GM12878 (cell line): ENCODE measurements around the gene TBCD. TPM values are rescaled to one million over a fixed set of nuclear protein-coding genes. Genes with fewer than 3 reads are reported as not detected.
A peak's percentile ranks its signal among the peaks of the same experiment; 100 is the strongest.

Experiments used
- ATAC-seq: fragments of 200-7000 bp; cut with Tn5 transposase; 3 replicates; pipeline ENCODE4 v1.9.1; 2020; ENCODE audit warnings: mild to moderate bottlenecking, moderate library complexity
- BruUV-seq: library from RNA; stranded (reverse); fragments of 400-500 nt; replicated peaks from 2 replicates; lab custom pipeline; 2021; lab: Mats Ljungman, UMichigan
- CTCF ChIA-PET: fragments of 300-600 bp; sonication (Branson Sonifier 250); formaldehyde crosslinking; extraction: SDS; loops from one replicate; lab custom pipeline; 2021; ENCODE audit warnings: inconsistent platforms; lab: Yijun Ruan, JAX
- POLR2A ChIA-PET: fragments of 350-600 bp; formaldehyde crosslinking; extraction: SDS; loops from one replicate; lab custom pipeline; 2021; ENCODE audit warnings: inconsistent platforms; lab: Charles Lee
- RAD21 ChIA-PET: fragments of 300-600 bp; sonication (Branson Sonifier 250); formaldehyde crosslinking; loops from one replicate; lab custom pipeline; 2023; ENCODE audit warnings: antibody characterized with exemption; ENCODE audit not compliant: unreplicated experiment; lab: Charles Lee
- SMC1A ChIA-PET: fragments of 300-600 bp; sonication (Branson Sonifier 250); formaldehyde crosslinking; loops from one replicate; lab custom pipeline; 2023; ENCODE audit not compliant: unreplicated experiment, uncharacterized antibody; lab: Charles Lee
- DNase-seq: peaks from one replicate; pipeline ENCODE4 v3.0.0-alpha.2; 2011; ENCODE audit warnings: low read depth, low spot score
- FAIRE-seq: peaks from 3 replicates; lab custom pipeline; 2011; peaks lifted over from hg19 to GRCh38; lab: Jason Lieb, UNC
- H2AFZ ChIP-seq: 2 replicates; pipeline ENCODE4 v1.6.0; 2011; ENCODE audit warnings: low read depth, low read length, control low read depth; ENCODE audit not compliant: control insufficient read depth
- H3K27ac ChIP-seq: 2 replicates; pipeline ENCODE4 v1.5.1; 2011; ENCODE audit warnings: control low read depth; ENCODE audit not compliant: control insufficient read depth, insufficient read depth
- H3K27me3 ChIP-seq, 2 experiments: replicated peaks in 1 of 2; 2 replicates each; pipeline versions ENCODE4 v1.6.0 to v1.6.1; 2011; ENCODE audit warnings: low read length in 1 of 2; ENCODE audit not compliant: control insufficient read depth in 2 of 2, insufficient read depth in 2 of 2
- H3K36me3 ChIP-seq, 2 experiments: 2 replicates each; pipeline ENCODE4 v1.5.1; 2011; ENCODE audit warnings: low read length in 1 of 2; ENCODE audit not compliant: control insufficient read depth in 2 of 2, insufficient read depth in 2 of 2
- H3K4me1 ChIP-seq: 2 replicates; pipeline ENCODE4 v1.6.1; 2011; ENCODE audit warnings: mild to moderate bottlenecking, low read length, moderate library complexity, mixed read lengths; ENCODE audit not compliant: control insufficient read depth, insufficient read depth
- H3K4me2 ChIP-seq: 2 replicates; pipeline ENCODE4 v1.6.0; 2011; ENCODE audit warnings: control low read depth; ENCODE audit not compliant: control insufficient read depth, insufficient read depth
- H3K4me3 ChIP-seq: fragments of 200-600 bp; sonication (generic); 2 replicates; pipeline ENCODE4 v1.5.1; 2016
- H3K79me2 ChIP-seq: 2 replicates; pipeline ENCODE4 v1.6.0; 2011; ENCODE audit warnings: low read length; ENCODE audit not compliant: control insufficient read depth, insufficient read depth
- H3K9ac ChIP-seq: 2 replicates; pipeline ENCODE4 v1.8.0; 2011; ENCODE audit warnings: low read length, control low read depth, mixed read lengths; ENCODE audit not compliant: control insufficient read depth, insufficient read depth
- H3K9me3 ChIP-seq: replicated peaks from 3 replicates; pipeline ENCODE4 v1.5.1; 2011; ENCODE audit warnings: mild to moderate bottlenecking, low read length; ENCODE audit not compliant: control insufficient read depth, insufficient read depth
- H4K20me1 ChIP-seq: 2 replicates; pipeline ENCODE4 v1.6.0; 2011; ENCODE audit not compliant: control insufficient read depth, insufficient read depth
- ATF2 ChIP-seq: IDR thresholded peaks from 2 replicates; pipeline ENCODE4 v1.6.1; 2012; ENCODE audit warnings: low read length, inconsistent platforms
- CEBPB ChIP-seq, 2 experiments: fragments of 150-350 bp in 1 of 2; IDR thresholded peaks; 2 replicates each; pipeline ENCODE4 v1.6.1; 2012 to 2014; ENCODE audit warnings: low read depth in 2 of 2, low read length in 2 of 2, borderline replicate concordance in 1 of 2, inconsistent platforms in 1 of 2
- E2F4 ChIP-seq: IDR thresholded peaks from 2 replicates; pipeline ENCODE4 v1.6.1; 2012; ENCODE audit warnings: low read depth, low read length, improper control_type of control experiment
- EGR1 ChIP-seq, 2 experiments: IDR thresholded peaks; 1 replicate in 1 of 2; 2 replicates in 1 of 2; pipeline ENCODE4 v1.6.1; 2011 to 2012; ENCODE audit warnings: low read depth in 2 of 2, low read length in 2 of 2, borderline replicate concordance in 1 of 2, mild to moderate bottlenecking in 1 of 2, moderate library complexity in 1 of 2
- FOXM1 ChIP-seq: IDR thresholded peaks from 2 replicates; pipeline ENCODE4 v1.6.1; 2012; ENCODE audit warnings: low read depth, mild to moderate bottlenecking, inconsistent platforms, low read length, moderate library complexity
- HDGF ChIP-seq: fragments of 450-650 bp; IDR thresholded peaks from 2 replicates; pipeline ENCODE4 v1.6.1; 2016; ENCODE audit warnings: antibody characterized with exemption
- JUNB ChIP-seq: IDR thresholded peaks from 2 replicates; pipeline ENCODE4 v1.6.1; 2016; ENCODE audit warnings: antibody characterized with exemption, mild to moderate bottlenecking
- KLF5 ChIP-seq: fragments of 450-650 bp; IDR thresholded peaks from 2 replicates; pipeline ENCODE4 v1.6.1; 2014; ENCODE audit warnings: mild to moderate bottlenecking; ENCODE audit not compliant: partially characterized antibody
- LARP7 ChIP-seq: fragments of 450-650 bp; IDR thresholded peaks from 2 replicates; pipeline ENCODE4 v1.6.1; 2017; ENCODE audit warnings: mild to moderate bottlenecking
- MTA2 ChIP-seq: fragments of 450-650 bp; IDR thresholded peaks from 2 replicates; pipeline ENCODE4 v1.6.1; 2016; ENCODE audit warnings: low read depth, mild to moderate bottlenecking, moderate library complexity
- MYB ChIP-seq: fragments of 150-350 bp; IDR thresholded peaks from 2 replicates; pipeline ENCODE4 v1.6.1; 2014; ENCODE audit warnings: mild to moderate bottlenecking, low read depth, low read length, borderline replicate concordance
- MYC ChIP-seq: IDR thresholded peaks from 2 replicates; pipeline ENCODE4 v1.6.1; 2011; ENCODE audit warnings: mild to moderate bottlenecking, low read length, moderate library complexity, inconsistent platforms; ENCODE audit not compliant: insufficient read depth, insufficient replicate concordance, insufficient read length, severe bottlenecking
- NBN ChIP-seq: fragments of 450-650 bp; IDR thresholded peaks from 2 replicates; pipeline ENCODE4 v1.6.1; 2016
- NFIC ChIP-seq: IDR thresholded peaks from 2 replicates; pipeline ENCODE4 v1.6.1; 2012; ENCODE audit warnings: low read depth, mild to moderate bottlenecking, inconsistent platforms, low read length, moderate library complexity
- NR2C2 ChIP-seq: IDR thresholded peaks from 2 replicates; pipeline ENCODE4 v1.6.1; 2011; ENCODE audit warnings: borderline replicate concordance, low read depth; ENCODE audit not compliant: control insufficient read depth, insufficient read length
- RAD51 ChIP-seq: fragments of 450-650 bp; IDR thresholded peaks from 2 replicates; pipeline ENCODE4 v1.6.1; 2016; ENCODE audit warnings: moderate library complexity, mild to moderate bottlenecking, inconsistent platforms
- RUNX3 ChIP-seq: IDR thresholded peaks from 2 replicates; pipeline ENCODE4 v1.6.1; 2012; ENCODE audit warnings: low read length, inconsistent platforms
- SMAD5 ChIP-seq: IDR thresholded peaks from 2 replicates; pipeline ENCODE4 v1.6.1; 2016; ENCODE audit warnings: antibody characterized with exemption, low read depth
- SMARCA5 ChIP-seq: fragments of 450-650 bp; IDR thresholded peaks from 2 replicates; pipeline ENCODE4 v1.6.1; 2017; ENCODE audit warnings: mild to moderate bottlenecking
- SPI1 ChIP-seq: IDR thresholded peaks from 2 replicates; pipeline ENCODE4 v1.6.1; 2011; ENCODE audit warnings: low read depth, mild to moderate bottlenecking, low read length, moderate library complexity, borderline replicate concordance; ENCODE audit not compliant: insufficient read depth
- TCF7 ChIP-seq: IDR thresholded peaks from 2 replicates; pipeline ENCODE4 v1.6.1; 2014; ENCODE audit warnings: antibody characterized with exemption, borderline replicate concordance
- USF1 ChIP-seq: IDR thresholded peaks from 2 replicates; pipeline ENCODE4 v1.6.1; 2011; ENCODE audit warnings: borderline replicate concordance, low read depth, mild to moderate bottlenecking, moderate library complexity, mixed read lengths, low read length; ENCODE audit not compliant: insufficient read depth; ENCODE audit errors: extremely low read length
- ZNF24 ChIP-seq: fragments of 450-650 bp; IDR thresholded peaks from 2 replicates; pipeline ENCODE4 v1.6.1; 2017; ENCODE audit warnings: antibody characterized with exemption, mild to moderate bottlenecking
- WGBS: methylation state at CpG from one replicate; pipeline ENCODE4 v1.1.6; 2016; ENCODE audit warnings: low lambda C conversion rate; ENCODE audit not compliant: insufficient replicate concordance, insufficient coverage; ENCODE audit errors: missing lambda C conversion rate; 5-methylcytosine and 5-hydroxymethylcytosine counted together
- in situ Hi-C: fragments of 300-500 bp; cut with MboI; formaldehyde crosslinking; loops from 9 replicates; pipeline ENCODE4 v1.14.3; 2018; ENCODE audit warnings: mixed read lengths
- intact Hi-C: fragments of 100-400 bp; cut with micrococcal nuclease; formaldehyde crosslinking; loops from one replicate; pipeline ENCODE4 v1.14.2; 2022; ENCODE audit not compliant: unreplicated experiment
- polyA plus RNA-seq, 11 experiments: library from polyadenylated mRNA; depleted of rRNA in 4 of 11; unstranded in 6 of 11; stranded (reverse) in 5 of 11; fragments of >200 nt; fragmentation: Nextera tagmentation in 4 of 11; fragmentation: Illumina TruSeq in 1 of 11; extraction: Ambion mirVana in 4 of 11; extraction: Trizol in 1 of 11; gene quantifications; 1 replicate in 1 of 11; 2 replicates in 10 of 11; pipeline versions ENCODE4 v1.2.1 to v1.2.3, GENCODE V29; 2011 to 2016; ENCODE audit warnings: inconsistent platforms in 2 of 11, missing spikeins in 2 of 11, low read depth in 1 of 11
- total RNA-seq, 4 experiments: library from RNA; depleted of rRNA in 3 of 4; stranded (reverse); fragments of >200 nt in 3 of 4; fragmentation: Illumina TruSeq in 1 of 4; extraction: Trizol in 1 of 4; gene quantifications; 2 replicates each; pipeline versions ENCODE4 v1.2.1 to v1.2.3, GENCODE V29; 2013 to 2021

The TBCD gene
- total and polyA plus RNA-seq, 10 of the 15 experiments (the other 5 are each of a cell fraction or from before 2014, with no cell fraction given) = 10.3 to 114 (median 52.4) TPM

DNA sequence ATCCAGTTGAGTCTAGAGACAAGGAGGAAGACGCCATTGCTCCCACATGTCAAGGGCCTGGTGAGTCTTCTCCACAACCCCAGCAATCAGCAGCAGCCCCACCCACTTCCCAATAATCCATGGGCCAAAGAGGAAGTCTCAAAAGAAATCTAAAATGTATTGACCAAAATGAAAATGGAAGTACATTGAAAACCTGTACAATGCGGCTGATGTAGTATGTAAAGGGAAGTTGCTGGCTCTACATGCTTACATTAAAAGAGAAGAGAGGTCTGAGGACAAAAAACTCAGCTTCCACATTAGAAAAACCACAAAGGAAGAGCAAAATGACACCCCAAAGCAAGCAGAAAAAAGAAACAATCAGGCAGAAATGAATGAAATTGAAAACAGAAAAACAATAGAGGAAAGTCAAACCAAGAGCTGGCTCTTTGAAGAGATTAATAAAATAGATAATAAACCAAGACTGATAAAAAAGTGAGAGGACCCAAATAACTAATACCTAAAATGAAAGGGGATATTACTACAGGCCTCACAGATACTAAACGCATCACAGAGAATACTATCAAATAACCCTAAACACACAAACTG, 227.0 kb downstream of the TBCD start:
- peak; percentile 76 for ATAC-seq
- no peaks in the 10 kb centered on the region for H3K36me3 ChIP-seq
- H3K79me2 ChIP-seq = no peaks in the 10 kb centered on the region
- BruUV-seq = no TSS peak
- 8% methylated on average over 3 of the region's 3 CpGs for WGBS
- CTCF ChIA-PET = no interaction called here
- intact Hi-C loops = no loop called here
- peak; percentile 33 for DNase-seq
- POLR2A ChIA-PET = interaction anchor here (1.1 kb wide), 1 partner anchor 220 kb away, joined by 4 read pairs; no protein-coding TSS in a partner anchor
- RAD21 ChIA-PET = no interaction called here
- 0 out of 2 replicates have a peak overlapping the region, but pooled peaks have one; percentile 24 for H3K27ac ChIP-seq
- no peaks in the 10 kb centered on the region for H4K20me1 ChIP-seq
- no peaks in the 10 kb centered on the region for H3K27me3 ChIP-seq
- FAIRE-seq = peak; percentile 79
- in situ Hi-C loops = no loop called here
- H3K4me3 ChIP-seq = no peak overlapping the region
- no peak overlapping the region for H3K9ac ChIP-seq
- SMC1A ChIA-PET = interaction anchor here (1.2 kb wide), 1 partner anchor 628 kb away, joined by 3 read pairs; no protein-coding TSS in a partner anchor
- peaks cover 12% of the 10 kb centered on the region for H3K4me1 ChIP-seq
- H3K4me2 ChIP-seq = peak overlapping the region; percentile 60; the same call in 1 of the 2 replicates
- H2AFZ ChIP-seq = peak overlapping the region; percentile 23; the same call in 1 of the 2 replicates
- no peaks in the 10 kb centered on the region for H3K9me3 ChIP-seq
- TF ChIP-seq SMAD5 (no peak), ZNF24 (peak; percentile 48; the same call in 1 of the 2 replicates), RUNX3 (peak; percentile 91), LARP7 (no peak), TCF7 (peak; percentile 73; the same call in 1 of the 2 replicates), MTA2 (peak; percentile 47; the same call in 1 of the 2 replicates), NFIC (peak; percentile 52; the same call in 1 of the 2 replicates), USF1 (no peak), ATF2 (0 out of 2 replicates have a peak, but pooled peaks have one; percentile 26), NR2C2 (no peak), EGR1 (IDR thresholded peaks at IDR 0.05; ENCODE audit: borderline replicate concordance in 1 of 2, low read depth in 2 of 2, low read length in 2 of 2) (no peak), CEBPB (IDR thresholded peaks at IDR 0.05; ENCODE audit: borderline replicate concordance in 1 of 2, low read depth in 2 of 2, low read length in 2 of 2) (no peak), NBN (0 out of 2 replicates have a peak, but pooled peaks have one; percentile 29), HDGF (no peak), KLF5 (no peak), MYB (no peak), SMARCA5 (no peak), JUNB (peak; percentile 81), FOXM1 (no peak), RAD51 (no peak), SPI1 (peak; percentile 60; the same call in 1 of the 2 replicates), MYC (no peak), E2F4 (no peak)
